Kidney (tissue), 14 donors: ENCODE data around the gene MYH10. TPM values are rescaled to one million over a fixed set of nuclear protein-coding genes. Genes with fewer than 3 reads are reported as not detected.

ENCODE experiments used
- DNase-seq, 5 donors: peaks; one replicate each; pipeline ENCODE4 v3.0.0-alpha.2; 2013 to 2020
- FAIRE-seq: peaks from 2 replicates; lab custom pipeline; 2012; peaks lifted over from hg19 to GRCh38; lab: Jason Lieb, UNC
- H3K27ac ChIP-seq, 2 donors: one replicate each; pipeline ENCODE4 v1.7.0; 2013; ENCODE audit warnings: low read depth in 2 of 2, low read length in 2 of 2, inconsistent platforms in 1 of 2
- H3K27me3 ChIP-seq: one replicate; pipeline ENCODE4 v1.7.1; 2013; ENCODE audit warnings: low read length, inconsistent platforms; ENCODE audit not compliant: control insufficient read depth, insufficient read depth
- H3K36me3 ChIP-seq, 3 donors: one replicate each; pipeline versions ENCODE4 v1.7.0 to v1.7.1; 2013; ENCODE audit warnings: low read length in 3 of 3, control low read depth in 1 of 3, inconsistent platforms in 1 of 3; ENCODE audit not compliant: insufficient read depth in 3 of 3, control insufficient read depth in 2 of 3
- H3K4me1 ChIP-seq, 3 donors: one replicate each; pipeline versions ENCODE4 v1.7.0 to v1.7.1; 2013; ENCODE audit warnings: low read length in 3 of 3, inconsistent platforms in 1 of 3, low read depth in 1 of 3; ENCODE audit not compliant: control insufficient read depth in 2 of 3, insufficient read depth in 2 of 3
- H3K4me3 ChIP-seq, 3 donors: one replicate each; pipeline versions ENCODE4 v1.7.0 to v1.8.1; 2013; ENCODE audit warnings: low read length in 3 of 3, control low read depth in 1 of 3, inconsistent platforms in 1 of 3
- H3K9ac ChIP-seq, 3 donors: one replicate each; pipeline versions ENCODE4 v1.7.0 to v1.7.1; 2013; ENCODE audit warnings: low read length in 3 of 3, control low read depth in 1 of 3, inconsistent platforms in 1 of 3
- H3K9me3 ChIP-seq, 3 donors: one replicate each; pipeline versions ENCODE4 v1.7.0 to v1.7.1; 2013; ENCODE audit warnings: low read length in 3 of 3, control low read depth in 1 of 3, inconsistent platforms in 1 of 3; ENCODE audit not compliant: control insufficient read depth in 2 of 3, insufficient read depth in 1 of 3
- intact Hi-C: fragments of 100-400 bp; cut with DNase I; formaldehyde crosslinking; loops from one replicate; pipeline ENCODE4 v1.11.1; 2022
- polyA plus RNA-seq: library from polyadenylated mRNA; stranded (reverse); fragments of 350-450 nt; fragmentation: Illumina TruSeq; extraction: RNeasy Lipid Tissue Mini Kit (QIAGEN cat#74804); gene quantifications from one replicate; pipeline ENCODE4 v1.2.3, GENCODE V29; 2014; ENCODE audit warnings: low read depth, low replicate concordance; ENCODE audit not compliant: insufficient read depth
- total RNA-seq: library from RNA; stranded (reverse); fragmentation: NEBNext Ultra II Directional; extraction: Animal tissue kit (Norgen Biotek cat#: 25700); gene quantifications from one replicate; pipeline ENCODE4 v1.2.1, GENCODE V29; 2021
- TF ChIP-seq, protein P1 (sequence below): IDR thresholded peaks from 3 replicates; pipeline ENCODE4 v1.5.1; 2012; ENCODE audit warnings: mild to moderate bottlenecking, moderate library complexity, borderline replicate concordance; ENCODE audit not compliant: insufficient read depth; ENCODE audit errors: extremely low read depth
- donor health status: control.
- donor health status: control.
- donor health status: control.
- donor health status: control.
- donor health status: control.
- donor health status: DM: yes; HTN: yes; CAD: no.
- donor health status: Normal renal cell carcinoma (clear cell type).

The MYH10 gene
- total and polyA plus RNA-seq, 2 donors from 2014 or later = 23.6 to 104 TPM

DNA sequence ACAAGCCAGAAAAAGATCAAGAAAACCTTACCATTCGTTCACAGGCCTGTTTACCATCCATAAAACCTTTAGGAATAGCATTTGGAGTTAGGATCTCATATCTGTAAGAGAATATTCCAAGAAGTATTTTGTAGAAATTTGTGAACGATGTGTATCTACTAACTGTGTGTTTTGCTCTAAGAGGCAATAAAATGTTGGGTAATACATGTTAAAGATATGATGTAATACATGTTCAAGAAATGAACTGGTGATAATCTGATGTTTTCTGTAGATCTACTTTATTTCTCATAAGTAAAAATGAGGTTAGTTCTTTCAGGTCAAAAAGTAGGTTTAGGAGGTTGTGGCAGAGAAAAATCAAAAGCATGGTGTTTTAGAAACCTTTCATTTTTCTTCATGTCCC, 111.7 kb downstream of the MYH10 start:
- no peaks in the 10 kb centered on the region for H3K9me3 ChIP-seq
- H3K27ac ChIP-seq = no peak overlapping the region
- H3K4me1 ChIP-seq = no peaks in the 10 kb centered on the region
- H3K36me3 ChIP-seq = peaks cover 25 to 43% (median 38%) of the 10 kb centered on the region in 3 donors
- DNase-seq (no peak), FAIRE-seq (no peak)
- no peak overlapping the region for H3K4me3 ChIP-seq
- intact Hi-C loops = no loop called here
- no peaks in the 10 kb centered on the region for H3K27me3 ChIP-seq
- H3K9ac ChIP-seq = no peak overlapping the region
- TF ChIP-seq, protein P1, sequence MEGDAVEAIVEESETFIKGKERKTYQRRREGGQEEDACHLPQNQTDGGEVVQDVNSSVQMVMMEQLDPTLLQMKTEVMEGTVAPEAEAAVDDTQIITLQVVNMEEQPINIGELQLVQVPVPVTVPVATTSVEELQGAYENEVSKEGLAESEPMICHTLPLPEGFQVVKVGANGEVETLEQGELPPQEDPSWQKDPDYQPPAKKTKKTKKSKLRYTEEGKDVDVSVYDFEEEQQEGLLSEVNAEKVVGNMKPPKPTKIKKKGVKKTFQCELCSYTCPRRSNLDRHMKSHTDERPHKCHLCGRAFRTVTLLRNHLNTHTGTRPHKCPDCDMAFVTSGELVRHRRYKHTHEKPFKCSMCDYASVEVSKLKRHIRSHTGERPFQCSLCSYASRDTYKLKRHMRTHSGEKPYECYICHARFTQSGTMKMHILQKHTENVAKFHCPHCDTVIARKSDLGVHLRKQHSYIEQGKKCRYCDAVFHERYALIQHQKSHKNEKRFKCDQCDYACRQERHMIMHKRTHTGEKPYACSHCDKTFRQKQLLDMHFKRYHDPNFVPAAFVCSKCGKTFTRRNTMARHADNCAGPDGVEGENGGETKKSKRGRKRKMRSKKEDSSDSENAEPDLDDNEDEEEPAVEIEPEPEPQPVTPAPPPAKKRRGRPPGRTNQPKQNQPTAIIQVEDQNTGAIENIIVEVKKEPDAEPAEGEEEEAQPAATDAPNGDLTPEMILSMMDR = no peak

DNA sequence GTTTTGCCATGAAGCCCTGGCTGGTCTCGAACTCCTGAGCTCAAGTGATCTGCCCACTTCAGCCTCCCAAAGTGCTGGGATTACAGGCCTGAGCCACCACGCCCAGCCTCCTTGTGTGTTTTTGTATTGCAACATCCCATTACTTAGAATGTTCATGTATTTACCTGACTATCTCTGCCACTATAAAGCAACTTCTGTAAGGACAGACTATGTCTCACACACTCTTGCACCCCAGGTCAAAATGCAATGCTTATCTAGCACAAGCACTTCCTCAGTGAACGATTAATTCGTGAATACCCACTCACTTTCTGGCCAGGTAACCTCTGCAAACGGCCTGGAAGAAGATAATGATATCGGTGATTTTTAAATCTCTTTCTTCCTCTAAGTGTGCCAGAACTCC, 112.2 kb downstream of the MYH10 start:
- Histone ChIP-seq H3K36me3 (peaks cover 27 to 46% (median 39%) of the 10 kb centered on the region in 3 donors), H3K4me3 (no peak overlapping the region), H3K9ac (no peak overlapping the region), H3K27me3 (no peaks in the 10 kb centered on the region), H3K4me1 (no peaks in the 10 kb centered on the region), H3K27ac (no peak overlapping the region), H3K9me3 (no peaks in the 10 kb centered on the region)
- DNase-seq (no peak), FAIRE-seq (no peak)
- TF ChIP-seq, protein P1 = no peak
- intact Hi-C loops = no loop called here

DNA sequence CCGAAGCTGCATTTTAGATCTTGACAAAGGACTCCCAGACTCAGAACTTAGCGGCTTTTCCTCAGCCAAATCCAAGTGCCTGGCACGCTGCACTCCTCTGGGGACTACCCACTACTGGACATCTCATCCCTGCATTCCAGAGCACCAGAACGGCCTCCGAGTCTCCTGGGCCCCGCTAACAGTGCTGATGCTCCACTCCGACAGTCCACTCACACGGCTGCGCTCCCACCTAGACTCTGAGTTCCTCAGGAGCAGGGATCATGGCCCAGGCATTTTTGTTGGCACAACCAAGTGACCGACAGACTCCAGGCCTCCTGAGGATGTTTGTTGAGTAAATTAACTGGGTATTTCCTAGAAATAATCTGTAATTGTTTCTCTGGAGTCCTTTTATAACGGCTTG, 115.7 kb downstream of the MYH10 start:
- Histone ChIP-seq H3K4me1 (no peaks in the 10 kb centered on the region), H3K36me3 (peaks cover 27 to 44% (median 41%) of the 10 kb centered on the region in 3 donors), H3K9ac (no peak overlapping the region), H3K9me3 (no peaks in the 10 kb centered on the region), H3K27ac (no peak overlapping the region), H3K4me3 (no peak overlapping the region), H3K27me3 (no peaks in the 10 kb centered on the region)
- FAIRE-seq = no peak
- intact Hi-C loops = no loop called here
- no peak for DNase-seq
- TF ChIP-seq, protein P1 = no peak

DNA sequence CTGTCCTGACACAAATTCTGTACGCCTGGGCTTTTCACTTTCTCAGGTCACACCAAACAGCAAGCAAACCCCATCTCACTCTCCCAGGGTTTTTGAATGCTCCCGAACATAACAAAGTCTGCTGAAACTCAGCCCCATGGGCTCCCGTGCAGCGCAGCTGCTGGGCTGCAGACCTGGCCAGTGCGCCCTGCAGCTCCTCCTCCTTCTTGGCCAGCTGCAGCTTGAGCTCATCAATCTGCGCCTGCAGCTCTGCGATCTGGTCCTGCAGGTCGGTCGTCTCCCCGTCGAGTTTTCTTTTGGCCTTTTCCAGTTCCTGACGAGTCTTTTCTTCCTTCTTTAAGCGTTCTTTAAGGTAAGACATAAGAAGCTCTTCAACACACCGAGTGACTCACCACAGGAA, 124.4 kb downstream of the MYH10 start:
- H3K9ac ChIP-seq = no peak overlapping the region
- DNase-seq (no peak), FAIRE-seq (no peak)
- no peaks in the 10 kb centered on the region for H3K27me3 ChIP-seq
- no peaks in the 10 kb centered on the region for H3K4me1 ChIP-seq
- H3K9me3 ChIP-seq = no peaks in the 10 kb centered on the region
- no peak overlapping the region for H3K4me3 ChIP-seq
- TF ChIP-seq, protein P1 = no peak
- H3K36me3 ChIP-seq = peaks cover 14 to 40% (median 24%) of the 10 kb centered on the region in 3 donors
- intact Hi-C loops = no loop called here
- H3K27ac ChIP-seq = no peak overlapping the region
